H54 (cell line): ENCODE results near the gene DDX56.

ENCODE experiments used
- DNase-seq: peaks from one replicate; pipeline ENCODE4 v3.0.0; 2011; ENCODE audit warnings: low spot score, mixed read lengths; ENCODE audit not compliant: insufficient read length
- FAIRE-seq: peaks from 3 replicates; lab custom pipeline; 2011; peaks lifted over from hg19 to GRCh38; lab: Jason Lieb, UNC
- POLR2A ChIP-seq: IDR thresholded peaks from 2 replicates; pipeline ENCODE4 v1.6.1; 2011; ENCODE audit warnings: low read depth, mild to moderate bottlenecking, low read length

The DDX56 gene

GRCh38 chr7:44524811-44525388 is 48.8 kb downstream of the DDX56 start:
- TF ChIP-seq POLR2A, result no peak
- FAIRE-seq, result no peak
- DNase-seq, result no peak

- FAIRE-seq (no peak), DNase-seq (no peak)
- TF ChIP-seq POLR2A, result no peak
Observed at GRCh38 chr7:44522315-44522714, 51.4 kb downstream of the DDX56 start.

- DNase-seq, result no peak
- FAIRE-seq, result no peak
- no peak for TF ChIP-seq POLR2A
Observed at GRCh38 chr7:44521347-44522095, 52.2 kb downstream of the DDX56 start.

- no peak for DNase-seq
- TF ChIP-seq POLR2A, result no peak
- no peak for FAIRE-seq
Observed at GRCh38 chr7:44520574-44520973, 53.1 kb downstream of the DDX56 start.

- no peak for FAIRE-seq
- TF ChIP-seq POLR2A, result no peak
- no peak for DNase-seq
Observed at GRCh38 chr7:44519546-44519945, 54.2 kb downstream of the DDX56 start.

GRCh38 chr7:44518761-44519160 is 54.9 kb downstream of the DDX56 start:
- no peak for DNase-seq
- no peak for FAIRE-seq
- TF ChIP-seq POLR2A, result no peak

GRCh38 chr7:44517175-44517574 is 56.5 kb downstream of the DDX56 start:
- DNase-seq (no peak), FAIRE-seq (no peak)

More at GRCh38 chr7:44517175-44517574, 56.5 kb downstream of the DDX56 start:
- no peak for TF ChIP-seq POLR2A
